ENCODE data around the gene RIMKLB.

- no peak for TF ChIP-seq CTCF (IDR thresholded peaks at IDR 0.05; ENCODE audit: low read length)
- no peak for TF ChIP-seq EZH2 (IDR thresholded peaks at IDR 0.05; ENCODE audit: borderline replicate concordance, low read length)
These were observed 129.9 kb downstream of the RIMKLB start for GRCh38 chr12:8827551-8828256.
